IMR-90 (cell line): ENCODE data around the gene DNAJC22. TPM values are rescaled to one million over a fixed set of nuclear protein-coding genes. Genes with fewer than 3 reads are reported as not detected.

Source experiments
- polyA plus RNA-seq, 3 experiments: library from polyadenylated mRNA; depleted of rRNA; stranded (reverse); fragments of >200 nt; gene quantifications; 2 replicates each; pipeline ENCODE4 v1.2.3, GENCODE V29; 2012; ENCODE audit warnings: low replicate concordance in 1 of 3
- total RNA-seq: library from RNA; depleted of rRNA; stranded (reverse); fragments of >200 nt; gene quantifications from 2 replicates; pipeline ENCODE4 v1.2.3, GENCODE V29; 2012; rRNA removed

Gene DNAJC22
- total and polyA plus RNA-seq, 2 of the 4 experiments (the other 2 are of a cell fraction): 8.1 to 8.2 TPM

Other genes starting within 250 kb of the DNAJC22 start
- gene LMBR1L, start 236.0 kb upstream of the DNAJC22 start, total RNA-seq: 18.1 and 33.0 TPM in 2 replicates
- gene LMBR1L, start 236.0 kb upstream of the DNAJC22 start, polyA plus RNA-seq (2012; rRNA removed): 44.6 and 46.3 TPM in 2 replicates
- 4,476 and 5,195 TPM in 2 replicates for gene TUBA1B, start 215.5 kb upstream of the DNAJC22 start, total RNA-seq
- gene TUBA1B, start 215.5 kb upstream of the DNAJC22 start, polyA plus RNA-seq (2012; rRNA removed): 4,221 and 4,665 TPM in 2 replicates
- gene TUBA1A, start 157.8 kb upstream of the DNAJC22 start, total RNA-seq: 2,389 and 2,832 TPM in 2 replicates
- 2,096 and 2,105 TPM in 2 replicates for gene TUBA1A, start 157.8 kb upstream of the DNAJC22 start, polyA plus RNA-seq (2012; rRNA removed)
- gene TUBA1C, start 81.8 kb upstream of the DNAJC22 start, total RNA-seq: 1,144 and 1,420 TPM in 2 replicates
- gene TUBA1C, start 81.8 kb upstream of the DNAJC22 start, polyA plus RNA-seq (2012; rRNA removed): 2,555 and 2,715 TPM in 2 replicates
- gene PRPH, start 51.7 kb upstream of the DNAJC22 start, total RNA-seq: not detected in 2 replicates
- gene PRPH, start 51.7 kb upstream of the DNAJC22 start, polyA plus RNA-seq (2012; rRNA removed): not detected in 2 replicates
- gene TROAP, start 23.6 kb upstream of the DNAJC22 start, total RNA-seq: 15.6 and 21.5 TPM in 2 replicates
- gene TROAP, start 23.6 kb upstream of the DNAJC22 start, polyA plus RNA-seq (2012; rRNA removed): 29.3 and 46.0 TPM in 2 replicates
- 0.18 and 0.28 TPM in 2 replicates for gene C1QL4, start 9.7 kb upstream of the DNAJC22 start, total RNA-seq
- 0.46 and 0.60 TPM in 2 replicates for gene C1QL4, start 9.7 kb upstream of the DNAJC22 start, polyA plus RNA-seq (2012; rRNA removed)
- gene SPATS2, start 20.6 kb downstream of the DNAJC22 start, total RNA-seq: 44.7 and 63.3 TPM in 2 replicates
- gene SPATS2, start 20.6 kb downstream of the DNAJC22 start, polyA plus RNA-seq (2012; rRNA removed): 45.0 and 50.6 TPM in 2 replicates
- 0.28 TPM in 1 of 2 replicates, not detected in the other for gene KCNH3, start 192.1 kb downstream of the DNAJC22 start, total RNA-seq
- gene KCNH3, start 192.1 kb downstream of the DNAJC22 start, polyA plus RNA-seq (2012; rRNA removed): 0.10 and 0.20 TPM in 2 replicates
- 60.8 and 72.9 TPM in 2 replicates for gene MCRS1, start 221.3 kb downstream of the DNAJC22 start, total RNA-seq
- 73.2 and 75.2 TPM in 2 replicates for gene MCRS1, start 221.3 kb downstream of the DNAJC22 start, polyA plus RNA-seq (2012; rRNA removed)